NCI-H510A (cell line): Measurements from ENCODE around the gene ARHGEF28.

Source experiments
- DNase-seq: peaks from one replicate; lab custom pipeline; 2025; lab: John Stamatoyannopoulos, UW

The ARHGEF28 gene

DNA sequence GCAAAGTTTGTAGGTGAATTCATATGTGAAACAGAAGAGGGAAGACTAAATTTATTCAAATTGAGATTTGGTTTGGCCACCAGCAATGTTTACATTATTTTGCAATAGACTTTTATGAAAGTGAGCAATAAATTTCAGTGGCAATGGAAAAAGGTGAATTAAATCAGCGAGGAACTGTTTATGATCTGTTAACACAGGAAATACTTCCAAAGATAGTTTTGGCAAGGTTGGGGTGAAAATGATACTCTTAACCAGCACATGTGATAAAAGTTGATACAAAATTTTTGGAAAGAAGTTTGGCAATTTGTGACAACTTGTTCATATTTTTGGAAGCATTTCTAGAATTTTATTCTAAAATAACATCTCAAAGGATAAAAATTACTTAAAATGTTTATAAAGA, 119.8 kb downstream of the ARHGEF28 start:
- no peak for DNase-seq

- DNase-seq: no peak
Measured at GRCh38 chr5:73746608-73747007, 120.6 kb downstream of the ARHGEF28 start.

DNA sequence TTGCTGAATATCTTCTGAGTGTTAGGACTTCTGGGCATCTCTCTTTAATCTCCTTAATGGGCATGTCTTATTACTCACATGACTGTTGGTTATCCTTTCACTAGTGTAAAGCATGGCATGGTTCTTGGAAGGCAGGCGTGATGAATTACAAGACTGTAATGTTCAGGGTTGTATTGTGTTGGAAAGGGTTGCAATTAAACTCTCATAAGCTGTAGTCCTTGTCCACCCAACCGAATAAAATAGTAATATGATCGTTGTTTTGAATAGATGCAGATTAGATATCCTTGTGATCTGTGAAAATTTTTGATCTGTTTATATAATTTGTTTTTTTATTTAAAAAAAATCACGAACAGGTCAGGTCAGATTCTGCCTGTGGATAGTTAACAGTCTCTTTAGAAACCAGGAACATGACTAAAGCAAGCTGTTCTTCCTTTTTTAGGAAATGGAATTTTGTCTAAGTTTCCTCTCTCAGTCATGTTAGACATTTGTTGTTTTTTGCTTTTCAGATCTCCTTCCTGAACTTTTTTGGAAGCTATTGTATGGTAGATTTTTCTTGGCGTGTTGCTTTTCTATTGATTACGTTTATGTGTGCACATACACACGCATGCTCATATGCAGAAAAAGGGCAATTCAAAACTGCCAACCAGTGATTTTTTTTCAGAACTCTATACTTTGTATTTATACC, 121.8 kb downstream of the ARHGEF28 start:
- DNase-seq: no peak

- DNase-seq: no peak
Measured at GRCh38 chr5:73748510-73749400, 122.8 kb downstream of the ARHGEF28 start.

- DNase-seq: no peak
Measured at GRCh38 chr5:73749485-73750270, 123.7 kb downstream of the ARHGEF28 start.

DNA sequence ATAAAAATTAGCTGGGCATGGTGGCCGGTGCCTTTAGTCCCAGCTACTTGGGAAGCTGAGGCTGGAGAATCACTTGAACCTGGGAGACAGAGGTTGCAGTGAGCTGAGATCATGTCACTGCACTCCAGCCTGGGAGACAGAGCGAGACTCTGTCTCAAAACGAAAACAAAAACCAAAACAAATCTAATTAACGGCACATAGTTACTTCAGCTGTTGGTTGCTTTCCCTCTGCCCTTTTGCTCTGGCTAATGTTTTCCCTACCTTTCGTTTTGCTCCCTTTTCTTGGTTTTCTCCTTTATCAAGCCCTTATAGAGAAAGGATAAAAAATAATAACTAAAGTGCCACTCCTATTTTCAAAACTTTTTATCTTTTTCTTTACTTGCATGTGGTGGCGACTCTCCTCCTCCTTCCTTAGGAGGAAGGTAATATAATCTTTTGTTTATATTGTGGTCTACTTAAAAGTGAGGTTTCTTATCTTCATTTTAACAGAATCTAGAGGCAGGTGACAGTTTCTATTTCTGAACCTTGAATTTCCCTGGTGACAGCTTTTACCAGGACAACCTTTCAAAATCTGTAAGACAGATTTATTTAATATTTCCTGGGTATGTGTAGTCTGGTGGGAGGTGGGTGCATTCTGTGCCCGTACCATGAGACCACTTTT, 125.4 kb downstream of the ARHGEF28 start:
- no peak for DNase-seq

GRCh38 chr5:73754254-73754653, 128.3 kb downstream of the ARHGEF28 start:
- no peak for DNase-seq

GRCh38 chr5:73757416-73757815, 131.4 kb downstream of the ARHGEF28 start:
- no peak for DNase-seq

- DNase-seq: no peak
Measured at GRCh38 chr5:73759771-73760170, 133.8 kb downstream of the ARHGEF28 start.

DNA sequence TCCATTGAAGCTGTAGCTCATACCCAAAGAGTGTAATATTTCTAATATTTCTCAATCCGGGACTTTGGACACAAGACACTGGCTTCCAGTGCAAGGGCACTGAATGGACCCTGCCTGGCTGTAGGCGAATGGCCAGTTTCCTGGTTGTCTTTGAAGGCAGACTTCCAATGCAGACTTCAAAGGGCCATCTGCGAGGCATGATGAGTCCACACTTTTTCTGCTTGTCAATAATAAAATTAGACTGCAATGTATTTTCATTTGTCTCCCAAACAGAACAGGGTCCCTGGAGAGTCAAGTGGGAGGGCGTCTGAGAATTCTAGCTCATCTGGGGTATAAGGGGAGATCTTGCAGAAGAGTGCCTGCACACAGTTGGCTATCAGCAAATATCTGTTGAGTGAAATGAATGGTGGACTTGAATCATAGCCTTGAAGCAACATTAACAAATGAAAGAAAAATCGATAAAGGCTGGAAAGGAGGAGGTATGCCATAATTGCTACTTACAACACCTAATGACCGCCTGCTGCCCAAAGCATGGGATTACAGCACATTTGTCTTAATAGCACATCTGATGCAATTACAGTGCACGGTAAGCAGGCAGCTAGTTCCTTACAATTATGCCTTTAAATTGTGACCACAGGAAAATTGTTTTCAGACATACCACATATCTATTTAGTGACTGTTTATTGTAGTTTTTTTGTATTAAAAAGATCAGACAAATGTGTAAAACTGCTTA, 137.5 kb downstream of the ARHGEF28 start:
- no peak for DNase-seq

- no peak for DNase-seq
Measured at GRCh38 chr5:73764586-73764985, 138.6 kb downstream of the ARHGEF28 start.

DNA sequence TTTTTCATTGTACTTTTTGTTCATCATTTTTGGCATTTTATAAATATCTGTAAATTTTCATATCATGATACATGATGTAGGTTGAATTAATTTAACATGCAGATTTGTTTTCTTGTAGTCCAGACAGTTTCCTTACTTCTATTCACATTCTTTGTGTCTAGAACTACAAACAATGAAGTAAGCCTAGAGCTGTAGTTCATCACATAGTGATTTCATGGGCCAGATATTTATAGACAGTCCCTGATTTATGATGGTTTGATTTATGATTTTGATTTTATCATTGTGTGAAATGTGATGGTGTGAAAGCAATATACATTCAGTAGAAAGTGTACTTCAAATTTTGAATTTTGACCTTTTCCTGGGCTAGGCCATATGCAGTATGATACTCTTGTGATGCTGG, 139.0 kb downstream of the ARHGEF28 start:
- DNase-seq: no peak

DNA sequence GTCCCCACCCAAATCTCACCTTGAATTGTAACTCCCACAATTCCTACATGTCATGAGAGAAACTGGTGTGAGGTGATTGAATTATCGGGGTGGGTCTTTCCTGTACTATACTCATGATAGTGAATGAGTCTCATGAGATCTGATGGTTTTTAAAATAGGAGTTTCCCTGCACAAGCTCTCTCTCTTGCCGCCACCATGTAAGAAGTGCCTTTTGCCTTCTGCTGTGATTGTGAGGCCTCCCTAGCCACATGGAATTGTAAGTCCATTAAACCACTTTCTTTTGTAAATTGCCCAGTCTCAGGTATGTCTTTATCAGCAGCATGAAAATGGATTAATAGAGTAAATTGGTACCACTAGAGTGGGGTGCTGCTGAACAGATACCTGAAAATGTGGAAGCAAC, 140.9 kb downstream of the ARHGEF28 start:
- DNase-seq: no peak

GRCh38 chr5:73770172-73771025, 144.4 kb downstream of the ARHGEF28 start:
- DNase-seq: no peak

- DNase-seq: no peak
Measured at GRCh38 chr5:73774924-73775323, 148.9 kb downstream of the ARHGEF28 start.

- no peak for DNase-seq
Measured at GRCh38 chr5:73776405-73776804, 150.4 kb downstream of the ARHGEF28 start.

DNA sequence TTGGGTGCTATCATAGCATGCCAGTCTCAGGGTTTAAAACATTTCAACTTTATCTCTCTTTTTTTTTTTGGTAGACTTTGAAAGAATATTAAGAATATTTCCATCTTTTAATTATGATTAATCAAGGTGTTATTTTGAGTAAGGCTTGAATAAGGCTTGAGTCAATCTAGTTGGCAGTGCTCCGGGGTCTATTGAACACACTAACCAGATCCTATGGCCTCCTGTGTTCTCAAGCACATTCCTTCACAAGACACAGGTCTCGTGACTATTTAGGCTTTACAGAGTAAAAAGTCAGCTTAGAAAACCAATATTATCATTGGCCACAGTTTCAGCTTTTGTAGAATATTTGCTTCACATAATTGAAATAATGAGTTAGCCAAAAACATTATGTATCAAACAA, 151.2 kb downstream of the ARHGEF28 start:
- no peak for DNase-seq

DNA sequence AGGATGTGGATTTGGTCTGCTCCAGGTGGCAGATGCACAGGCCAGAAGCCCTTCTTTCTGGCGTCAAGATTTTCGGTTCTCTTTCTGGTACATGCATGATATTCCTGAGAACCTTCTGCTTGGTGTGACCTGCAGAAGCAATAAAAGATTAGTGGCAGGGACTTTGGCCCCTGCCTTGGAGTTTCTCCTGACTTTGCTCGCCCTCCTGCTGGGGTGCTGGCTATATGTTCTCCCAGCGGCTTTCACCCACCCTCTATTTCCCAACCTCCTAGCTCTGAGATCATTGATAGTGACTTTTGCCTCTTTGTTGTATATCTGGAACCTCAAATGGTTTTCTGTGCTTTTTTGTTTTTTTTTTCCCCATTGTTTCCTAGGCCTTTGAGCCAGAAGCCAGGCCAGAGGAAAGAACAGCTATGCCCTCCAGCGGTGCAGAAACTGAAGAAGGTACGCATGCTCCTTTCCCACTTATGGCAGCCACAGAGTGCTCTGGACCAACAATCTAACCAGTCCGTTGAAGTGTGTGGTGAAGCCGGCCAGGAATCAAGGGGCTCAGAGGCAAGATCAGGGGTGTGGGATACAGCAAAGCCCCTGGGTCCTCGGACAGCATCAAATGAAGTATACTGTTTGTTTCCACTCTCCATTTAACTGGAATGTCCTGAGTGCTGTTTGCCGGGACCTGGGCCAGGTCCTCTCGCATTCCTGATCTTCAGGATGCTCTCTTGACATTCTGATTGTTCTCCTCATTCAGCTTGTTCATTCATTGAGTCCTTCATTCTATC, 154.5 kb downstream of the ARHGEF28 start:
- no peak for DNase-seq

DNA sequence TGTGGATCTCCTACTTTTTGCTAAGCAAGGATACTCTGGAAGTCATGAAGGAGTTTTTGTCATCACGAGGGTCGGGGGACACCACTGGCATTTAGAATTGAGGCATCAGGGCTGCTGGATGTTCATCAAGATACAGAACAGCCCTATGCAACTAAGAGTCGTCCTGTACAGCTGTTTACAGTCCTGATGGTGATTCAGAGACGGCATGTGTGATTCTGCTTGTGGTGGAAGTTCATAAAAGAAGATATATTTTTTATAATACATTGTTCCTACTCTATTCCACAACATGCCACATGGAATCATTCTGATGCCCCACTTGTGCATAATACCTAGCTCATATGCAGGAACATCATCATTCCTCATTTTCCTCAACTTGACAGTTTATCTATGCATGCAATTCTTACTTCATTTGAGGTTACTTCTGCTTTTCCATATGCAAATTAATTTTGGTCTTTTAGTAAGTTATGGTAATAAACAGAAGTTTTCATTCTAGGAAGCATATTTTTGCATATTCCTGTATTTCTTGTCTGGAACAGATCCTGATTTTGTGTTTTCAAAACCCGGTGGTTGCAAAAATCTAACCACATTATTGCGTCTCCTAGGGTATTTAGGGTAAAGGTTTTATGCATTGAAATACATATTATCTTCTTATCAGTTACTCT, 155.2 kb downstream of the ARHGEF28 start:
- no peak for DNase-seq
